Fibroblast of the aortic adventitia (primary cell): ENCODE measurements around the gene RAVER1. TPM values are rescaled to one million over a fixed set of nuclear protein-coding genes. Genes with fewer than 3 reads are reported as not detected.
A peak's percentile ranks its signal among the peaks of the same experiment; 100 is the strongest.

Experiments used
- DNase-seq: peaks from one replicate; pipeline ENCODE4 v3.0.0-alpha.2; 2010; ENCODE audit warnings: low read depth
- H3K4me3 ChIP-seq: 2 replicates; pipeline ENCODE4 v1.5.1; 2011; ENCODE audit warnings: low read depth, mild to moderate bottlenecking, control low read depth, low read length, moderate library complexity
- CTCF ChIP-seq: IDR thresholded peaks from 2 replicates; pipeline ENCODE4 v1.5.1; 2011; ENCODE audit warnings: mild to moderate bottlenecking, low read length, control low read depth, inconsistent platforms; ENCODE audit not compliant: insufficient read depth
- total RNA-seq: library from RNA; depleted of rRNA; stranded (reverse); fragments of >200 nt; gene quantifications from 2 replicates; pipeline ENCODE4 v1.2.3, GENCODE V29; 2012; ENCODE audit warnings: low replicate concordance

The RAVER1 gene
- total RNA-seq, 1 donor, result 12.0 TPM

GRCh38 chr19:10292789-10293636 lies 40.3 kb downstream of the RAVER1 start:
- DNase-seq, result no peak

GRCh38 chr19:10292206-10292788 lies 41.0 kb downstream of the RAVER1 start:
- peak; percentile 25 for DNase-seq
- TF ChIP-seq CTCF, result no peak
- H3K4me3 ChIP-seq, result peak overlapping the region; percentile 53

More at GRCh38 chr19:10292789-10293636, 40.3 kb downstream of the RAVER1 start:
- no peak overlapping the region for H3K4me3 ChIP-seq
- no peak for TF ChIP-seq CTCF

GRCh38 chr19:10291554-10292205 lies 41.6 kb downstream of the RAVER1 start:
- peak overlapping the region; percentile 53 for H3K4me3 ChIP-seq
- TF ChIP-seq CTCF, result no peak
- no peak for DNase-seq

GRCh38 chr19:10290876-10291553 lies 42.3 kb downstream of the RAVER1 start:
- no peak for TF ChIP-seq CTCF
- H3K4me3 ChIP-seq, result peak overlapping the region; percentile 53
- no peak for DNase-seq

GRCh38 chr19:10290357-10290875 lies 42.9 kb downstream of the RAVER1 start:
- no peak for TF ChIP-seq CTCF
- H3K4me3 ChIP-seq, result peak overlapping the region; percentile 42
- peak; percentile 24 for DNase-seq

- no peak for DNase-seq
- H3K4me3 ChIP-seq, result peak within 1 kb of the TSS; percentile 53
- TF ChIP-seq CTCF, result no peak
Observed at GRCh38 chr19:10289836-10290356, 43.4 kb downstream of the RAVER1 start, which contains the start of gene ICAM5. Gene ICAM5, plus strand, starts transcription at chr19:10289952. Its CDS starts 92 bp downstream, at chr19:10290044.
